ENCODE data around the gene PPP1R3E.

The PPP1R3E gene

DNA sequence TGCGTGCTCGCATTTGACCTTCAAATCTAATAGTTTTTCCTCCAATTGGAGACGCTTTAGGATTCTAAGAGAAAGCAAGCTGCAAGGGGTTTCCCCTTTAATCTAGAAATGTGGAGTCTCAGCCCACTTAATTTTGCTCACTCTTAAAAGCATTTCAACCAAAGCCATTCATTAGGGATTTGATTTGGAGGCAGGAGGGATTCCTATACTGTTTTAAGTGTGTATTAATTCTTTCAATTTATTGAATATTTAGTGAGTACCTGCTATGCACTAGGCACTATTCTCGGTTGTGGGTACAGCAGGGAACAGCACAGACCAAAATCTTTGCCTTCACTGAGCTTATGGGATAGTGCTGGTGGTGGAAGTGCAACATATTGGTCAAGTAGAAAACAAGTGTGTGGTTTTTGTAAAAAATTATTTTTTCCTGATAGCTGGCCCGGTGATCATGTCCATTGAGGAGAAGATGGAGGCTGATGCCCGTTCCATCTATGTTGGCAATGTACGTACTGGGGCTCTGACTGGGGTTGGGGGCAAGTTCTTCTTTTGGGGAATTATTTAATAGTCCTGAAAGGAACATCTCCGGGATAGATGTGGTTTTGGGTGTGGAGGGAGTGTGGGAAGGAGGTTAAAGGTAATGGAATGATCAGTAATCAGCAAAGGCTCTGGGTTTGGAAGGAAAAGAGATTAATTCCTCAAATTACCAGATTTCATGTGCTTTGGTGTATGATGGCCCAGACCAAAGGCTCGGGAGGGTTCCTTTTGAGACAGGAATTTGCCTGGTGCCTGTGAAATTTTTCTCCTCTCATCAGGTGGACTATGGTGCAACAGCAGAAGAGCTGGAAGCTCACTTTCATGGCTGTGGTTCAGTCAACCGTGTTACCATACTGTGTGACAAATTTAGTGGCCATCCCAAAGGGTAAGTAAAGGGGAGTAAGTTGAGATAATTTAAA, 20.2 kb upstream of the PPP1R3E start:
- DNase-seq, result no peak

DNA sequence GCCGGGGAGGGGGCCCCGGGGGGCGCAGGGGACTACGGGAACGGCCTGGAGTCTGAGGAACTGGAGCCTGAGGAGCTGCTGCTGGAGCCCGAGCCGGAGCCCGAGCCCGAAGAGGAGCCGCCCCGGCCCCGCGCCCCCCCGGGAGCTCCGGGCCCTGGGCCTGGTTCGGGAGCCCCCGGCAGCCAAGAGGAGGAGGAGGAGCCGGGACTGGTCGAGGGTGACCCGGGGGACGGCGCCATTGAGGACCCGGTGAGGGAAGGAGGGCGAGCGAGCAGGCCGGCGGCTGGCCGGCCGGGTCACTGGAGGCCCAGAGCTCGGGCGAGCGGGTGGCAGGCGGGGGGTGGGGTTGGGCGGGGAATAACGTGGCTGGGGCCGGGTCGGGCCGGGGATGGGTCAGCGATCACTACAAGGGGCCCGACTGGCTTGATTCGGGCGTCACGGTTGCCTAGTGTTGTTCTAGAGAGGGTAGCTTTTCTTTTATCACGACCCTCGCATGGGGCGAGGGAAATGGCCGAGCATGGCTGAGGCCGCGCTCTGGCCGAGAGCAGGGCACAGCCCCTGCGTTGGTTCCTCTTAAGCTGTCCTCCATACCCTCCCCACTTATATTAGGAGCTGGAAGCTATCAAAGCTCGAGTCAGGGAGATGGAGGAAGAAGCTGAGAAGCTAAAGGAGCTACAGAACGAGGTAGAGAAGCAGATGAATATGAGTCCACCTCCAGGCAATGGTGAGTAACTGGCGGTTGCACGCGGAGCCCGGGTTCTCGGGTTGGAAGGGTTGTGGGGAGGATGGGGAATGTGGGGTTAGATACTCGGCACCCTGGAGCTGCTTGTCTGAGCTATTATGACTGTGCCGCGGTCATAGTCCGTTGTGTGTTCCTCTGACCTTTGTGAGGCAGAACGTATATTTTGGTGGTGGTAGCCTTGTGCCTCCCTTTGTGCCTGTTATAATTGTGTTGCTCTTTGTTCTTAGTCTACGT, 19.2 kb upstream of the PPP1R3E start:
- DNase-seq, result no peak

DNA sequence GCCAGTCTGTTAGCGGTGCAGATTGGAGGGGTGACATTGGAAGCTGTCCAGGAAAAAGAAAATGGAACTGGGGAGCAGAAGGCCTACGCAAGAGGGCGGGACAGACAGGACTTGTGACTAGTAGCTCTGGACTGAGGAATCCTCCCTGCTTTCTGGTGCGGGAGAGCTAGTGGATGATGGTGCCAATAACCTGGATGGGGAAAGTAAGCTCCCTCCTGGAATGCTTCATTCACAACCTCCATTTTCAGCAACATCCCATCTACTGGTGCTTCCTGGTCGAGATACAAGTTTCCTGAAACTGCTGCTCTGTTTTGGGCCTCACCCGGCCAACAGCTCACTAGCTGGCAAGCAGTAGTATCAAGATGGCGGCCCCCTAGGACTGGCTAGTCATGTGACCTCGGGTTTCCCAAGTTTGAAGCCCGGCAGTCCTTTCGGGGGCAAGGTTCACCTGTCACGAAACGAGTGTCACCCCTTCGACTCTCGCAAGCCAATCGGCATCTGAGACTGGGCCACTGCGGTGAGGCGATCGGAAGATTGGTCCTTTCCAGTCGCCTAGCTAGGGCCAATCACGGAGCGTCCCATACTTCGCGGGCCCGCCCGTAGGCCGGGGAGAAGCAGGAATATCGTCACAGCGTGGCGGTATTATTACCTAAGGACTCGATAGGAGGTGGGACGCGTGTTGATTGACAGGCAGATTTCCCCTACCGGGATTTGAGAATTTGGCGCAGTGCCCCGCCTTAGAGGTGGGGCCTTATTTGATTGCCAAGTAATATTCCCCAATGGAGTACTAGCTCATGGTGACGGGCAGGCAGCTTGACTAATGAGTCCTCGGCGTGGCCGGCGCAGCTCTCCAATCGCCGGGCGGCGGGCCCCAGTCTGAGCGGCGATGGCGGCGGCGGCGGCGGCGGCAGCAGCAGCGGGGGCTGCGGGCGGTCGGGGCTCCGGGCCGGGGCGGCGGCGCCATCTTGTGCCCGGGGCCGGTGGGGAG, 18.2 kb upstream of the PPP1R3E start, which contains the start of gene PABPN1:
Gene PABPN1, plus strand, starts transcription at position 874 of the 988 bp plus-strand sequence. Its CDS starts 13 bp downstream, at position 887.
- peak; percentile 98 for DNase-seq

DNA sequence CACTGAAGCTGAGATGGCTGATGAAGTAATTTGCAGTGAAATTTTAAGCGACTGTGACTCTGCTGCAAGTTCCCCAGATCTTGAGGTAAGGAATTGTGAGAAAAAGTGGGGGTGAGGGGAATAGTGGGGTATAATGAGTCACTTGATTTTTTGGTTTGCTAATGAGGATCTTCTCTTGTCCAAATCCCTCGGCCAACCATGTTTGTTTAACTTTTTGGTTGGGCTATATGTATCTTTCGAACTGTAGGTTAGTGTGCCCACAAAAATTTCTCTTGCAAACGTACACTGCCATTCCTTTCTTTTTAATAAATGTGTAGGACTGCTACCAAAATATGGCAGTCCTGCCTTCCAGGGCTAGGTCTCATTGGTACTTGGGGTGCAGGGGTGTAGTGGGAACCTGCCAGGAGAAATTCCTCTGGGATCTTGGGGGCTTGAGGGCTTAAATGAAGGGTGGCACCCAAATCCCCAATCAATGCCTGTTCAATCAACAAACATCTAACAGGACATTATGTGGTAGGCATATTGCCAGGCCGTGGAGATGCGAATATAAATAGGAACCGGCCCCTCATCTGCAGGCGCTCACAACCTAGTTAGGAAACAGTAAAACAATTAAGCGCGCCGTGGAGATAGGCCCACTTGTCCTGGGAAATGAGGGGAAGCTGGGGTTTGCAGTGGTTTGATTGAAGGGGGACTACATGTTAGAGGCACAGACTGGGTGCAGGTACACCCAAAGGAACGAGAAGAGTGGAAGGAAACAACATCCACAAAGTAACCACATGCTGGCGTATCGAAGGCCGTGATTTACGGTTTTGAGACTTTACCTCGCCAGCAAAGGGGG, 17.3 kb upstream of the PPP1R3E start:
- DNase-seq, result no peak

DNA sequence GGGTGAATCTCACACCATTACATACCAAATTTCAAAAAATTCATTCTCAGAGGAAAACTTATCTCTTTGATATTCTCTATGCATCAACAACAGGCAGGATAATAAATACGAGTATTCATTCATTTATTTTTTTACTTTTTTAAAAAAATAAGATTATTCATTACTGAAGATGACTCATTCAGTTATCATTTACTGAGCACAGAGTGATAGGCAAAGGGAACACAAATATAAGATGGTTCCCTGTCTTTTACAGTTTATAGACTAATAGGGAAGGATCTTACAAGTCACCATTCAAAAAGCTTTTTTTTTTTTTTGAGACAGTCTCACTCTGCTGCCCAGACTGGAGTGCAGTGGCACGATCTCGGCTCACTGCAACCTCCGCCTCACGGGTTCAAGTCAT, 13.6 kb upstream of the PPP1R3E start:
- no peak for DNase-seq

DNA sequence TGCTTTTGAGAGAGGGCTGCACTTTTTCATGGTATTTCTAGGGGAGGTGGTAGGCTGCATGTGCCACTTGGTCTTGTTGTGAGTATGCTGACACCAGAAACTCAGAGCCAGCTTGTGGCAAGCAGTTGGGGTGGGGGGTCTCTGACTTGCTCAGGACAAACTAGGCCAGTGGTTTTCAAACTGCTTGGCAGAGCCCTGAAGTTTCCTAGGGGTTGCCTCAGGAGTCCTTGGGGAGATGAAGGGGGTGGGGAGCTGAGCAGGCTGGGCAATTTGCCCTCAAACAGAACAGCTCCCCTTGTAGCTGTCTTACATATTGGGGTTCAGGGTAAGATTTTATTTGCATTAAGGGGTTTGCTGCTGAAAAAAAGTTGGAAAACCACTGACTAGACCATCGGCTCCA, 7.9 kb upstream of the PPP1R3E start:
- no peak for DNase-seq

DNA sequence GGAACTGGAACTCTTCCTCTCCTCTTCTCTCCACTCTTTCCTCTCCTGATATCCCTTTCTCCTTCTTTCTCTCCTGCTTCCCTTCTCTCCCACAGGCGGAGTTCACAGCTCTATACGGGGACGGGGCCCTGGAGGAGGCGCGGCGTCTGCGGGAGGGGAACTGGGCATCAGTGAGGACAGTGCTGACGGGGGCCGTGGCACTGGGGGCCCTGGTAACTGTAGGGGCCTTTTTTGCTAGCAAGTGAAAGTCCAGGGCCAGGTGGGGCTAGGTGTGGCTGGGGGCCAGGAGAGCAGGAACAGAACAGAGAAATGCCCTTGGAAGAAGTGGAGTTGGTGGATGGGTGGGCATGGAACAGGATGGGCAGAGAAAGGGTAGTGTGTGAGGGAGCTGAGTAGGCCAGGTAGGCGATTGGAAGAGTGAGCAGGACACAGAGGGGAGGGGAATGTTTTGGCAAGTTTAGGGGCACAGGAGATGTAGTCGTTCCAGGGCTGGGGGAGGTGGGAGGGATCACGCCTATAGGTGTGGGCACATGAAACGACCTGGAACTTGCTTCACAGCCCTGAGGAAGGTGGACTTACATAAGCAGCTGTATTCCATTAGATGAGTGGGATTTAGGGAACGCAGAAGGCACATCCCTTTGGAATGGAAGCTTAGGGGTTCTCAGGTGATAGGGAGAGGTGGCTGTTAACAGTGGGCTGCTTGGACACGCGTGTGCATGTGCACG, 6.2 kb upstream of the PPP1R3E start:
- DNase-seq, result no peak

DNA sequence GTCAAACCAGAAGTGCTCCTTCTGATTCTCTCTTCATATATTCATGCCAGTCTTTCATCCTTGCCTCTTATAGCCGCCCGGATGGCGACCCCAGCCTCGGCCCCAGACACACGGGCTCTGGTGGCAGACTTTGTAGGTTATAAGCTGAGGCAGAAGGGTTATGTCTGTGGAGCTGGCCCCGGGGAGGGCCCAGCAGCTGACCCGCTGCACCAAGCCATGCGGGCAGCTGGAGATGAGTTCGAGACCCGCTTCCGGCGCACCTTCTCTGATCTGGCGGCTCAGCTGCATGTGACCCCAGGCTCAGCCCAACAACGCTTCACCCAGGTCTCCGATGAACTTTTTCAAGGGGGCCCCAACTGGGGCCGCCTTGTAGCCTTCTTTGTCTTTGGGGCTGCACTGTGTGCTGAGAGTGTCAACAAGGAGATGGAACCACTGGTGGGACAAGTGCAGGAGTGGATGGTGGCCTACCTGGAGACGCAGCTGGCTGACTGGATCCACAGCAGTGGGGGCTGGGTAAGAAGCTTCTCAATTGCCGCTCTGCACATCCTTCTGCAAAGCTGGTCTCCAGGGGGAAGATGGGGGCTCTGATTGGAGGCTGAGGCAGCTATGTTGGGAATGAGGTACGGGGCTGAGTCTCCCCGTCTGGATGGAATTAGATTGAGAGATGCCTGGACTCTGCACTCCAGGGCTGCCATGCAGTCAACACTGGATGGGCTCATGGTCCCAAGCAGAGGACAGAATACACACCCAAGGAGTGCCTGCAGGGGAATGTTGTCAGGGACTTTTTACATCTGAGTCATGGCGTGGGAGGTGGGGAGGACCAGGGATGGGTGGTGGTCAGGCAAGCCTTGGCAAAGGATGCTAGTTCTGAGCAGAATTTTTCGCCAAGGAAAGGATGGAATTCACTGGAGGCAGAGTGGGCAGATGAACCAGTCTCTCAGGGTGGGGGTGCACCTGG, 5.3 kb upstream of the PPP1R3E start:
- no peak for DNase-seq

DNA sequence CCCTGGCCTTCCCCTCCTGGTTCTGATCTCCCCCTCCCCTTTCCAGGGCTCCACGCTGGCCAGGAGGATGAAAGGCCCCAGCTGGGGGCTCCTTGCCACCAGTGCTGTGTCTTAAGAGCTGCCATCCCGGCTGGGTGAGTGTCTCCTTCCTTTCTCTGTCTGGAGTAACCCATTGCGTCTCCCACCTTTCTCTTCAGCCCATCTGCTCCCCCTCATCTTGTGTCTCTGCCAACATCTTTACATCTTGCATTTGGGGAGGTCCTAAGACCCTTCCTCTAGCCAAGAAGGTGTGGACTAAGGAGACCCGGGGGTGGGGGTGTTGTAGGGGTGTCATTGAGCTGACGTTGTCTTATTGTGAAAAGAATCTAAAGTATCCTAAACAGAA, 4.5 kb upstream of the PPP1R3E start:
- no peak for DNase-seq

DNA sequence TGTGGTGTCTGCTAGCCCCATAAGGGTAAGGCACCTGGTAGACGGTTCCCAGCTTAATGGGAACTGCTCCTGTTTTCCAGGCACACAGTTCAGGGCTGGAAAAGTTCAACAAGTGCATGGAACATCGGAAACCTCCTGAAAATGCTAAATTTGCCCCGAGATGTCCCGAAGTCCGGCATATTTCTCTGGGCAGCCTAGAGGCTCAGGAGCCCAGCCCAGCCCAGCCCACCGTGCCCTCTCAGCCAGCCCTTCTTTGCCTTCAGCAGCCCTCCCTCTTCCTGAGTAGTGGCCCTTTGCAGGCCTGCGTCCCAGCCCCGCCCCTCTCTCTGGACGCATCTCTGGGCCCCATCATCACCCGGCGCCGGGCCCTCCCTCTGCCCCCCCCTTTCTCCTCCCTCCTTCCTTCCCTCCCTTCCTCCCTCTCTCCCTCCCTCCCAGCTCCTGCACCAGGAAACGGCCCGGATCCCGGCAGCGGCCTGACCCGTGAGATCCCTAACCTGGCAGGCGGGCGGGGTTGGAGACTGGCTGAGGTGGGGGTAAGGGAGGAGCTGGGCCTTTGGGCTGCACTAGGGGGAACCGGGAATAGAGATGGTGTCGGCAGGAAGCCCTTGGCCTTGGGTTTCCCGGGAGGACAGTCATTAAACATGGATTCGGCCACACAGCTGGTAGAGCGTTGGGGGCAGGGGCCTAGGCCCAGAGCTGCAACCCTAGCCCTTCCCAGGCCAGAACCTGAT, 3.9 kb upstream of the PPP1R3E start, which contains the start of gene BCL2L2:
Gene BCL2L2, plus strand, starts transcription at position 422 of the 734 bp plus-strand sequence. CDS start 935 bp downstream, outside the sequence.
- DNase-seq, result peak; percentile 81

DNA sequence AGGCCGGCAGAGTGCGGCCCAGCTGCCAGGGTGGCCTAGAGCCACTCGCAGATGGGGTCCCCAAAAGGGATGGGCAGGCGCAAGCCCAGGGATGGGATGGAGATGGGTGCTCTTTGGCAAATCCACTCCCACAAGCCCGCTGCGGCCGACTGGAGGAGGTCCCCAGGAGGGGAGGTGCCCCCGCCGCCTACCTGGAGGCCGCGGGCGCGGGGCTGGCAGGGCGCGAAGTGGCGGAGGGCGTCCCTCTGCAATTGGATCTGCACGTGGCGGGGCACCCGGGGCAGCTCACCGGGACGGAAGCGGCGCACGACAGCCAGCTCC, 730 bp downstream of the PPP1R3E start:
- no peak for DNase-seq

DNA sequence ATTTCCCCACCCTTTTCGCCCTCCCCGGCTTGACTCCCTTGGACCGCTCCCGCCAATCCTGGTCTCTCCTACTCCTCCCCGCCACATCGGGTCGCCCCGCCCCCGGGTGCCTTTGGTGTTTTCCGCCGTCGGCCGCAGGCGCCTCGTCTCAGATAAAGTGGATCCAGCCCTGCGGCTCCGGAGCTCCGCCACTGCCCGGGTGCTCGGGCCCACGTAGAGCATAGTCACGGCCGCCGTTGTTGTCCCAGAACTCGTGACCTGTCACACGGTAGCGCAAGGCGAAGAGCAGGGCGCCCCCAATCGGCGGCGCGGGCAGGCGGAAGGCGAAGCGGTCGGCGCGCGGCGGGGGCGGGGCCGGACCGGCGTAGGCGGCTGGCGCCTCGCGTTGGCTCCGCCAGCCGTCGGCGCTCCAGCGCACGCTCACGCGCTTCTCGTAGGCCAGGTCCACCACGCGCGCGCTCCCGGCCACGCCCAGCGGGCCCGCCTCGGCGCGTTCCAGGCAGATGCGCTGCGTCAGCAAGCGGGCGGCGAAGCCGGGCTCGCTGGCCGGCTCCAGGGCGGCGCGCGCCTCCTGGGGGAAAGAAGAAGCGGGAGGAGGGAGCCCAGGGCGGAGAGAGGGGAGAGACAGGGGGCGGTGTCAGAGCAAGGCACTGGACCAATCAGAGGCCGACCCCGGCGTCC, 1.2 kb downstream of the PPP1R3E start:
- peak; percentile 97 for DNase-seq

DNA sequence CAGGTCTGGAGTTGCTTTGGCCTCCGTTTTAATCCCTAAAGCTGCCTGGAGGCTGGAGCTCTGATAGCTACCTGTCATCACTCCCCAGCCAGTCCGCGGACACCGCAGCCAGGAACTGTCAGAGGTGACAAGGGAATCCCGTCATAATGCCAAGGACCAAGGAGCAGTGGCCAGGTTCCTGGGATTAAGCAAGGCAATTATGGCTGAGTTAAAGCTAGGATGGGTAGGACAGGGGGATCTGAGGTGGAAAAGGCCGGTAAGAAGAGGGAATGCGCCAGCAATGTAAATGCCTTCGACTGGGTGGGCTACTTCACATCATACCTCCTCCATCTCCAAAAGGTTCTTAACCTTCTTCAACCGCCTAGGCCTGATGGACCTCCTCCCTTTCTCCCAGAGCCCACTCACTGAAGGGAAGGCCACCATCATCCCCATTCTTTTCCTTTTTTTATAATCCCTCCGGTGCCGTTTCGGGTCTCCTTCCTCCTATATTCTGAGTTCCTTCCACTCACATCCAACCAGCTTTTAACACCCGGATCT, 1.9 kb downstream of the PPP1R3E start:
- no peak for DNase-seq

DNA sequence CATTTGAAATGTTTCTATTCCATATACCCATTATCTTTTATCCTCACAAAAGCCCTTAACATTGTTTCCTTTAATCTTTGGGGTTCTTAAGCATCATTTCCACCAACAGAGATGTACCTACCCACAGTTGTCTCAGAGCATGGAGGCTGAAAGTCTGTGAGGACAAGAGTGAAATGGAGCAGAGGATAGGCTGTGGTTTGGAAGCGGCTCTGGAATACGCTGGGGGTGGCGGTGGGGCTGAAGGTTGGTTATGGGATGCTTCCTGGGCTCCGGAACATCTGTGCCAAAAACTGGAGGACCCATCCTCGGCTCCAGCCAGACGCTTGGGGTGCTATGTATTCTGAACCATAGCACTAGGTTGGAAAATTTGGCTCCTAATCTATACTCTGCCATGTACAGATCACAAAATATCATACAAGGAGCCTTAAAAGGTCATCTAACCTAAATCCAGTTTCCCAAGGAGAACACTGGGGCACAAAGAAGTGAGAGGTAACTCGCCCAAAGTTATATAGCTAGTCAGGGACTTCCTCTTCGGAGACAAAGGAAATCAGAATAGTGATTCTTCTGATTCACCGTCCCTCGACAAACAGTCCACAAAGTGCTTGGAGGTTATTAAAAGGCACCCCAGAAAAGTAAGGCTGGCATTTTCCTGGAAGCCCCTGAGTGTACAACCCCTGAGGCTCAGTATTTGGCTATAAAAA, 2.5 kb downstream of the PPP1R3E start:
- DNase-seq, result no peak

DNA sequence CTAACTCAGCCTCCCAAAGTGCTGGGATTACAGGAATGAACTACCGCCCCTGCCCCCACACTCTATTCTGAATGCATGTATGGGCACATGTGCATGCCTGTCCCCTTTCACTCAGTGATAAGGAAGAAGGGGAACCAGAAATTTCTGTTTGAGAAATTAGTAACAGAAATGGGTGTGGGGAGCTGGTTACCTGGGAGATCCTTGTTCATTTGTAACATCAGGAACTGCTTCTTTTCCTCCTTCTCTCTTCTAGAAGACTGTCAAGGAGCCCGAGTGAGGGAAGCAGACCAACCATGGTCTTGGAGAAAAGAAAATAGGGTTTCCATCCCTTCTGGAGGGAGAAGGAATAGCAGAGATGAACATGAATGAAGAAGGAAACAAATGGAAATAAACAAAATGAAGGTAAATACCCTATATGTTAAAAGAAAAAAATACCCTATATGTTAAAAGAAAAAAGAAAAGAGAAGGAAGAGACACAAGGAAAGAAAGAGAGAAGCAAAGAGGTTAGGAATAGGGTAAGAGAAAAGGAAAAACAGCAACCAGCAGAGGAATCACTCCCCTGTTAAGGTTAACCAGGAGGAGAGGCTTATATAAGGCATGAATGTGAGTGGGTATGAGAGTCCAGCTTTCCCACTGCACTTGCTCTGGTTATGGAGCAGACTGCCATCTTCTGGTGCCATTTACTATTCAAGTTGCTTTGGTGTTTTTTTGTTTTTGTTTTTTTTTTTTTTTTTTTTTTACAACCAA, 3.3 kb downstream of the PPP1R3E start:
- DNase-seq, result no peak

DNA sequence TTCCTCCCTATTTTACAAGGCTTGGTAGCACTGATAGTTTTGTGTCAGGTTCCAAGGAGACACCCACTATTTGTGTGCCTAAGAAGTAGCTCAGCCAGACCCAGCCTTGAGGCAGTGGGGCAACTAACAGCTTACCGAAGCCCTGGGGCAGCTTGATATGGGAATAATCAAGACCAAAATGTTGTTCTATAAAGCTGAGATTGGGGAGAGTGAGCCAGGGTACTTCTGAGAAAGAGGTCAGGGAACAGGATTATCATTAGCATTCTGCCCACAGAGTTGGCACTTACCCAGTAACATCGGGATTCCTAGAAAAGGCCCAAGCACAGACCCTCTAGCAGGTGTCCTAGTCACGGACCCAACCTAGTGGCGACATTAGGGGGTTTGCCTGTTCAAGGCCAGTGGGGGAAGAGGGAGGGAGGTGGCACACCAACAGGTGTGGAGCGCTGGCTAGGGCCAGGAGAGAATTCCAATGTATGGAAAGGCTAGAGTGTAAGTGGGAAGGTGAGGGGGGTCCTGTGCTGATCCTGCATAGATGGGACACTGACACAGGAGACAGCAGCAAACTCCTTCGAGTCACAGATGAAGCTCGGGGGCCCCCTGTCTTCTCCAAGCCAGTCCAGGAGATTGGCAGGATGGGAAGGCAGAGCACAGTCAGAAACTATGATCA, 4.9 kb downstream of the PPP1R3E start:
- DNase-seq, result no peak

All from NCI-H1048 (cell line).